PC-9 (cell line): ENCODE measurements around the gene ADIPOR2. TPM values are rescaled to one million over a fixed set of nuclear protein-coding genes. Genes with fewer than 3 reads are reported as not detected.

Experiments used
- BruUV-seq: library from RNA; stranded (reverse); fragments of 400-500 nt; replicated peaks from 2 replicates; lab custom pipeline; 2021; lab: Mats Ljungman, UMichigan
- CTCF ChIA-PET: fragments of 300-600 bp; sonication (Branson Sonifier 250); formaldehyde crosslinking; loops from one replicate; lab custom pipeline; 2022; ENCODE audit warnings: antibody characterized with exemption; lab: Charles Lee
- POLR2A ChIA-PET: fragments of 300-600 bp; sonication (Branson Sonifier 250); formaldehyde crosslinking; loops from one replicate; lab custom pipeline; 2022; ENCODE audit warnings: antibody characterized with exemption; ENCODE audit not compliant: unreplicated experiment; lab: Charles Lee
- DNase-seq, 2 experiments: peaks; one replicate each; pipeline versions ENCODE4 v3.0.0 to v3.0.0-alpha.2; 2015 to 2022; ENCODE audit warnings: mixed read lengths in 1 of 2
- H2AFZ ChIP-seq: fragments of 200-600 bp; sonication (generic); 2 replicates; pipeline ENCODE4 v1.8.1; 2017; ENCODE audit warnings: antibody characterized with exemption
- H3F3A ChIP-seq: fragments of 200-600 bp; sonication (generic); 2 replicates; pipeline ENCODE4 v1.8.1; 2017; ENCODE audit warnings: antibody characterized with exemption, mild to moderate bottlenecking, low read depth; ENCODE audit not compliant: insufficient read depth
- H3K27ac ChIP-seq: fragments of 200-600 bp; sonication (generic); 2 replicates; pipeline ENCODE4 v1.6.1; 2016; ENCODE audit warnings: mixed run types
- H3K27me3 ChIP-seq: fragments of 200-600 bp; sonication (generic); 2 replicates; pipeline ENCODE4 v1.6.1; 2016; ENCODE audit warnings: low read depth, mixed run types; ENCODE audit not compliant: insufficient read depth
- H3K36me3 ChIP-seq: fragments of 200-600 bp; sonication (generic); 2 replicates; pipeline ENCODE4 v1.6.1; 2016; ENCODE audit warnings: low read depth, mixed run types
- H3K4me1 ChIP-seq: fragments of 200-600 bp; sonication (generic); replicated peaks from 2 replicates; pipeline ENCODE4 v1.6.1; 2016; ENCODE audit warnings: mixed run types; ENCODE audit not compliant: insufficient read depth
- H3K4me2 ChIP-seq: fragments of 200-600 bp; sonication (generic); 2 replicates; pipeline ENCODE4 v1.6.1; 2017; ENCODE audit warnings: mixed run types
- H3K4me3 ChIP-seq: fragments of 200-600 bp; sonication (generic); 2 replicates; pipeline ENCODE4 v1.6.1; 2016; ENCODE audit warnings: mixed run types
- H3K79me2 ChIP-seq: fragments of 200-600 bp; sonication (generic); 2 replicates; pipeline ENCODE4 v1.6.1; 2017; ENCODE audit warnings: low read depth, mixed run types
- H3K9me2 ChIP-seq: fragments of 200-600 bp; sonication (generic); 2 replicates; pipeline ENCODE4 v1.8.1; 2017; ENCODE audit warnings: mild to moderate bottlenecking; ENCODE audit not compliant: insufficient read depth
- H3K9me3 ChIP-seq: fragments of 200-600 bp; sonication (generic); 2 replicates; pipeline ENCODE4 v1.8.1; 2016; ENCODE audit warnings: low read depth; ENCODE audit not compliant: insufficient read depth
- H4K20me1 ChIP-seq: fragments of 200-600 bp; sonication (generic); 2 replicates; pipeline ENCODE4 v1.8.1; 2017; ENCODE audit not compliant: insufficient read depth
- EZH2 ChIP-seq: fragments of 200-600 bp; sonication (generic); IDR thresholded peaks from 2 replicates; pipeline ENCODE4 v1.8.0; 2017; ENCODE audit warnings: antibody characterized with exemption, low read depth
- intact Hi-C: fragments of 100-400 bp; cut with micrococcal nuclease; formaldehyde crosslinking; loops from one replicate; pipeline ENCODE4 v1.10.0; 2022; ENCODE audit not compliant: unreplicated experiment
- total RNA-seq: library from RNA; stranded (reverse); gene quantifications from 2 replicates; pipeline ENCODE4 v1.2.3, GENCODE V29; 2021
- TF ChIP-seq, protein P1 (sequence below): fragments of 200-600 bp; sonication (generic); conservative IDR thresholded peaks from 2 replicates; pipeline ENCODE4 v1.6.1; 2017; ENCODE audit warnings: mixed run types, antibody characterized with exemption, mild to moderate bottlenecking, moderate library complexity

ADIPOR2 gene
- total RNA-seq, 1 experiment from 2014 or later, result 107 TPM

DNA sequence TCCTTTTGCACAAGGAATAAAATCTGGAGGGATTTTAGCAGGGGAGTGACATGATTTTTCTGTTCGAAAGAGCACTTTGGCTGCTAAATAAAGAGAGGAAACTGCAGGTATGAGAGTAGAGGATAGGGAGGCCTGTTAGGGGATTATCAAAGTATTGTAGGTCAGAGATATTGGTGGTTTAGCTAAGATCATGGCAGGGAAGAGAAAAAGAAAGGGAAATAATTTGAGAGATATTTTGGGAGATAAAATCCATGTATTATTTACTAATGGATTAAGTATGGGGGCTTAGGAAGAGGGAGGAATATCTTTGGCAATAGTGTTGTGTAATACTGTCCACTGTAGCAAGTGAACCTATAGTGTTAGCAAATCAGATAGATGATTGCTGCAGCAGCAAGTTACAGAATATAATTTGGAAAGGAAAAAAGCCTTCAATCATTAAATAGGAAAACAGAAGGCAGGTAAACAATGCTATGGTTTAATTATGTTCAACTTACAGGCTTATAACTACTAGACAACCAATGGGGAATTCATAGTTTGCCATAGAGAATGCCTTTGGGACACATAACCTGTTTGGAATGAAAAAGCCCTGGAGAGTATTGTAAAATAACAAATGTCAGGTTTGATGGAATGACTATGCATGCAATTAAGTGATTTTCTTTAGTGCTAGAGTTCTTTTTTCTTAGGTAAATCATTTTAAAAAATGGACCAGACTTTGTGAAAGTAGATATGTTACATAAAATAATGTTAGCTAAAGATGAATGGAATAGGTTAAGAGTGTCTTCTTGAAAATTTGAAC is 50.5 kb downstream of the ADIPOR2 start:
- H2AFZ ChIP-seq, result no peak overlapping the region
- H3K79me2 ChIP-seq, result peaks cover 76% of the 10 kb centered on the region
- no TSS peak for BruUV-seq
- ChIA-PET CTCF (no interaction called here), POLR2A (no interaction called here)
- 0 out of 2 replicates have a peak, but pooled peaks cover 18% of the 10 kb centered on the region for H3K36me3 ChIP-seq
- H3F3A ChIP-seq, result peaks cover 13% of the 10 kb centered on the region
- no peak for TF ChIP-seq EZH2
- TF ChIP-seq, protein P1, sequence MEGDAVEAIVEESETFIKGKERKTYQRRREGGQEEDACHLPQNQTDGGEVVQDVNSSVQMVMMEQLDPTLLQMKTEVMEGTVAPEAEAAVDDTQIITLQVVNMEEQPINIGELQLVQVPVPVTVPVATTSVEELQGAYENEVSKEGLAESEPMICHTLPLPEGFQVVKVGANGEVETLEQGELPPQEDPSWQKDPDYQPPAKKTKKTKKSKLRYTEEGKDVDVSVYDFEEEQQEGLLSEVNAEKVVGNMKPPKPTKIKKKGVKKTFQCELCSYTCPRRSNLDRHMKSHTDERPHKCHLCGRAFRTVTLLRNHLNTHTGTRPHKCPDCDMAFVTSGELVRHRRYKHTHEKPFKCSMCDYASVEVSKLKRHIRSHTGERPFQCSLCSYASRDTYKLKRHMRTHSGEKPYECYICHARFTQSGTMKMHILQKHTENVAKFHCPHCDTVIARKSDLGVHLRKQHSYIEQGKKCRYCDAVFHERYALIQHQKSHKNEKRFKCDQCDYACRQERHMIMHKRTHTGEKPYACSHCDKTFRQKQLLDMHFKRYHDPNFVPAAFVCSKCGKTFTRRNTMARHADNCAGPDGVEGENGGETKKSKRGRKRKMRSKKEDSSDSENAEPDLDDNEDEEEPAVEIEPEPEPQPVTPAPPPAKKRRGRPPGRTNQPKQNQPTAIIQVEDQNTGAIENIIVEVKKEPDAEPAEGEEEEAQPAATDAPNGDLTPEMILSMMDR, result no peak
- H4K20me1 ChIP-seq, result peaks cover 29% of the 10 kb centered on the region
- no peaks in the 10 kb centered on the region for H3K27me3 ChIP-seq
- peaks cover 14% of the 10 kb centered on the region; the same call in 1 of the 2 replicates for H3K4me1 ChIP-seq
- H3K9me3 ChIP-seq, result peaks cover 10% of the 10 kb centered on the region
- intact Hi-C loops, result no loop called here
- no peak overlapping the region for H3K4me3 ChIP-seq
- H3K9me2 ChIP-seq, result no peaks in the 10 kb centered on the region
- peak in 1 of 2 experiments; percentile 42 for DNase-seq
- H3K4me2 ChIP-seq, result no peak overlapping the region
- 0 out of 2 replicates have a peak overlapping the region, but pooled peaks have one; percentile 17 for H3K27ac ChIP-seq

DNA sequence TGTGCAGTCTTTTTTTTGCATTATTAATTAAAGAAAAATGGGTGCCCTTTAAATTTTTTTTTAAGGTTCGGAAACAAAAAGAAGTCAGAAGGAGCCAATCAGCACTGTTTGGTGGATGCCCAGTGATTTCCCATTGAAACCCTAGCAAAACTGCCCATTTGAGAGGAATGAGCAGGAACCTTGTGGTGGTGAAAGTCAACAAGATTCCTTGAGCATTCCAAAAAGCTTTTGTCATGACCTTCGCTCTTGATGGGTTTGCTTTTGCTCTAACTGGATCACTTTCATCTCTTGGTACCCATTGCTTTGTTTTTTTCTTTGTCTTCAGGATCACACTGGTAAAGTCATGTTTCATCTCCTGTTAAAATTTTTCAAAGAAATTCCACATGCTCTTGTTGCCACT is 54.1 kb downstream of the ADIPOR2 start:
- ChIA-PET CTCF (no interaction called here), POLR2A (no interaction called here)
- H3K9me3 ChIP-seq, result peaks cover 23% of the 10 kb centered on the region
- no peak overlapping the region for H3K4me2 ChIP-seq
- H3K4me3 ChIP-seq, result no peak overlapping the region
- H3K27me3 ChIP-seq, result no peaks in the 10 kb centered on the region
- H3K27ac ChIP-seq, result no peak overlapping the region
- peaks cover 19% of the 10 kb centered on the region; the same call in 1 of the 2 replicates for H3F3A ChIP-seq
- H3K36me3 ChIP-seq, result peaks cover 29% of the 10 kb centered on the region; the same call in 1 of the 2 replicates
- BruUV-seq, result no TSS peak
- peaks cover 76% of the 10 kb centered on the region for H3K79me2 ChIP-seq
- H3K4me1 ChIP-seq, result peaks cover 14% of the 10 kb centered on the region; the same call in 1 of the 2 replicates
- TF ChIP-seq, protein P1, result no peak
- TF ChIP-seq EZH2, result no peak
- H4K20me1 ChIP-seq, result peaks cover 6% of the 10 kb centered on the region; the same call in 1 of the 2 replicates
- no peak for DNase-seq
- H2AFZ ChIP-seq, result no peak overlapping the region
- no peaks in the 10 kb centered on the region for H3K9me2 ChIP-seq
- intact Hi-C loops, result no loop called here

DNA sequence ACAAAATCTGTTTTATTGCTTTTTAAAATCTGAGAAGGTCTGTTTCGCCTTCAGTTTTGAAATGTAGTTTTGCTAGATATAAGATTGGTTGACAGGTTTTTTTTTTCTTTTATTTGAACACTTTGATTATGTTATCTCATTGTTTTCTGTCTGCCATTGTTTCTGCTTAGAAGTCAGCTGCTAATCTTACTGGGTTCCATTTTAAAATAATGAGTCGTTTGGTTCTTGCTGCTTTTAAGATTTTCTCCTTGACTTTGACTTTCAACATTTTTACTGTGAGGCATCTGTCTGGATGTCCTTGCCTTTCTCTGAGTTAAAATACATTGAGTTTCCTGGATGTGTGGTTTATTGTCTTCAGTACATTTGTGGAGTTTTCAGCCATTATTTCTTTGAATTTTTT is 56.7 kb downstream of the ADIPOR2 start:
- peak in 1 of 2 experiments; percentile 29 for DNase-seq
- Histone ChIP-seq H2AFZ (no peak overlapping the region), H3K4me3 (no peak overlapping the region), H3K27ac (no peak overlapping the region), H3K36me3 (peaks cover 29% of the 10 kb centered on the region; the same call in 1 of the 2 replicates), H3F3A (peaks cover 24% of the 10 kb centered on the region; the same call in 1 of the 2 replicates), H3K27me3 (no peaks in the 10 kb centered on the region), H3K4me1 (no peaks in the 10 kb centered on the region), H3K9me3 (peaks cover 23% of the 10 kb centered on the region), H3K79me2 (peaks cover 70% of the 10 kb centered on the region), H3K4me2 (no peak overlapping the region), H3K9me2 (no peaks in the 10 kb centered on the region), H4K20me1 (no peaks in the 10 kb centered on the region; the same call in 1 of the 2 replicates)
- CTCF ChIA-PET, result no interaction called here
- POLR2A ChIA-PET, result no interaction called here
- BruUV-seq, result no TSS peak
- no peak for TF ChIP-seq EZH2
- TF ChIP-seq, protein P1, result no peak
- intact Hi-C loops, result no loop called here
